HL-60 (cell line): ENCODE measurements around the gene TIAM1.

Experiments used
- DNase-seq, 2 experiments: peaks; one replicate each; pipeline ENCODE4 v3.0.0-alpha.2; 2010 to 2020; ENCODE audit warnings: low read depth in 1 of 2, low spot score in 1 of 2
- H3K27ac ChIP-seq: fragments of 250-450 bp; sonication (Bioruptor Pico); replicated peaks from 2 replicates; pipeline ENCODE4 v1.5.1; 2020; ENCODE audit warnings: mild to moderate bottlenecking, moderate library complexity
- H3K27me3 ChIP-seq: fragments of 250-450 bp; sonication (Bioruptor Pico); 2 replicates; pipeline ENCODE4 v1.5.1; 2021; ENCODE audit warnings: mild to moderate bottlenecking, moderate library complexity; ENCODE audit not compliant: insufficient read depth, poor library complexity, severe bottlenecking
- H3K4me3 ChIP-seq: replicated peaks from 2 replicates; pipeline ENCODE4 v1.5.1; 2011; ENCODE audit warnings: mild to moderate bottlenecking, control low read depth, low read length; ENCODE audit not compliant: insufficient read depth
- CTCF ChIP-seq: IDR thresholded peaks from one replicate; pipeline ENCODE4 v1.5.1; 2011; ENCODE audit warnings: low read length, control low read depth, inconsistent platforms; ENCODE audit not compliant: insufficient read depth
- GABPA ChIP-seq: IDR thresholded peaks from 2 replicates; pipeline ENCODE4 v1.6.1; 2012; ENCODE audit warnings: low read depth
- POLR2AphosphoS5 ChIP-seq: IDR thresholded peaks from 2 replicates; pipeline ENCODE4 v1.6.1; 2012; ENCODE audit warnings: low read depth
- REST ChIP-seq: IDR thresholded peaks from 2 replicates; pipeline ENCODE4 v1.6.1; 2012; ENCODE audit warnings: low read depth; ENCODE audit not compliant: insufficient replicate concordance
- SPI1 ChIP-seq: IDR thresholded peaks from 2 replicates; pipeline ENCODE4 v1.6.1; 2012; ENCODE audit warnings: low read depth, mild to moderate bottlenecking, borderline replicate concordance

Gene TIAM1

GRCh38 chr21:31305888-31306287 is 38.2 kb downstream of the TIAM1 start:
- no peak for TF ChIP-seq CTCF
- TF ChIP-seq REST, result no peak
- TF ChIP-seq GABPA, result no peak
- TF ChIP-seq POLR2AphosphoS5, result no peak
- TF ChIP-seq SPI1, result no peak
- Histone ChIP-seq H3K27ac (no peak overlapping the region), H3K4me3 (no peak overlapping the region), H3K27me3 (no peaks in the 10 kb centered on the region)
- DNase-seq, result no peak

GRCh38 chr21:31299291-31300147 is 44.5 kb downstream of the TIAM1 start:
- H3K27me3 ChIP-seq, result no peaks in the 10 kb centered on the region
- no peak for DNase-seq
- H3K27ac ChIP-seq, result no peak overlapping the region
- H3K4me3 ChIP-seq, result no peak overlapping the region
- no peak for TF ChIP-seq SPI1
- no peak for TF ChIP-seq GABPA
- no peak for TF ChIP-seq CTCF
- TF ChIP-seq POLR2AphosphoS5, result no peak
- TF ChIP-seq REST, result no peak

GRCh38 chr21:31298618-31299269 is 45.3 kb downstream of the TIAM1 start:
- no peak for DNase-seq
- TF ChIP-seq CTCF (no peak), SPI1 (no peak), REST (no peak), GABPA (no peak), POLR2AphosphoS5 (no peak)

More at GRCh38 chr21:31298618-31299269, 45.3 kb downstream of the TIAM1 start:
- no peak overlapping the region for H3K27ac ChIP-seq
- H3K27me3 ChIP-seq, result no peaks in the 10 kb centered on the region
- no peak overlapping the region for H3K4me3 ChIP-seq
